ENCODE measurements around the gene GRID1. TPM values are rescaled to one million over a fixed set of nuclear protein-coding genes. Genes with fewer than 3 reads are reported as not detected.

GRID1 gene
- total RNA-seq, 2 donors from 2014 or later, result 0.27 to 0.85 TPM

- Histone ChIP-seq H3K4me3 (no peak overlapping the region), H3K27me3 (replicated peaks; ENCODE audit: insufficient read depth) (no peaks in the 10 kb centered on the region), H3K36me3 (no peaks in the 10 kb centered on the region), H3K9me3 (no peaks in the 10 kb centered on the region), H3K4me1 (ENCODE audit: control insufficient read depth in 1 of 2, low read depth in 2 of 2) (no peaks in the 10 kb centered on the region), H3K27ac (no peak overlapping the region)
- DNase-seq (ENCODE audit: low spot score) (no peak), ATAC-seq (ENCODE audit: insufficient number of reproducible peaks, low FRiP score, low read depth) (no peak)
- no peak for TF ChIP-seq CTCF (IDR thresholded peaks at IDR 0.05)
Measured at GRCh38 chr10:86162696-86163400, 203.7 kb downstream of the GRID1 start.

- ATAC-seq (ENCODE audit: insufficient number of reproducible peaks, low FRiP score, low read depth) (no peak), DNase-seq (ENCODE audit: low spot score) (no peak)
- Histone ChIP-seq H3K4me1 (ENCODE audit: control insufficient read depth in 1 of 2, low read depth in 2 of 2) (no peaks in the 10 kb centered on the region), H3K27ac (no peak overlapping the region), H3K4me3 (no peak overlapping the region), H3K9me3 (no peaks in the 10 kb centered on the region), H3K27me3 (replicated peaks; ENCODE audit: insufficient read depth) (no peaks in the 10 kb centered on the region), H3K36me3 (no peaks in the 10 kb centered on the region)
- no peak for TF ChIP-seq CTCF (IDR thresholded peaks at IDR 0.05)
Measured at GRCh38 chr10:86162036-86162435, 204.6 kb downstream of the GRID1 start.

GRCh38 chr10:86160890-86161585 lies 205.6 kb downstream of the GRID1 start:
- H3K36me3 ChIP-seq, result no peaks in the 10 kb centered on the region
- no peaks in the 10 kb centered on the region for H3K27me3 ChIP-seq (replicated peaks; ENCODE audit: insufficient read depth)
- no peaks in the 10 kb centered on the region for H3K9me3 ChIP-seq
- TF ChIP-seq CTCF (IDR thresholded peaks at IDR 0.05), result no peak
- DNase-seq (ENCODE audit: low spot score) (no peak), ATAC-seq (ENCODE audit: insufficient number of reproducible peaks, low FRiP score, low read depth) (no peak)
- no peak overlapping the region for H3K4me3 ChIP-seq
- no peak overlapping the region for H3K27ac ChIP-seq
- H3K4me1 ChIP-seq (ENCODE audit: control insufficient read depth in 1 of 2, low read depth in 2 of 2), result no peaks in the 10 kb centered on the region

GRCh38 chr10:86159797-86160196 lies 206.8 kb downstream of the GRID1 start:
- no peak for DNase-seq (ENCODE audit: low spot score)
- no peak for ATAC-seq (ENCODE audit: insufficient number of reproducible peaks, low FRiP score, low read depth)
- no peaks in the 10 kb centered on the region for H3K27me3 ChIP-seq (replicated peaks; ENCODE audit: insufficient read depth)

More at GRCh38 chr10:86159797-86160196, 206.8 kb downstream of the GRID1 start:
- Histone ChIP-seq H3K36me3 (no peaks in the 10 kb centered on the region), H3K9me3 (no peaks in the 10 kb centered on the region), H3K27ac (no peak overlapping the region), H3K4me1 (ENCODE audit: control insufficient read depth in 1 of 2, low read depth in 2 of 2) (no peaks in the 10 kb centered on the region), H3K4me3 (no peak overlapping the region)
- TF ChIP-seq CTCF (IDR thresholded peaks at IDR 0.05), result no peak
